Esophagus squamous epithelium (tissue), 5 donors: ENCODE measurements around the gene APEX2. TPM values are rescaled to one million over a fixed set of nuclear protein-coding genes. Genes with fewer than 3 reads are reported as not detected.

ENCODE experiments used
- DNase-seq: peaks from one replicate; lab custom pipeline; 2025; lab: John Stamatoyannopoulos, UW
- H3K27ac ChIP-seq, 4 donors: fragments of 200-600 bp; sonication (generic); one replicate each; pipeline ENCODE4 v1.5.1; 2016 to 2019; ENCODE audit warnings: mild to moderate bottlenecking in 1 of 4
- H3K27me3 ChIP-seq, 4 donors: fragments of 200-600 bp; sonication (generic); 1 replicate in 3 of 4; 2 replicates in 1 of 4; pipeline versions ENCODE4 v1.5.1 to v1.6.0; 2017 to 2021; ENCODE audit warnings: antibody characterized with exemption in 1 of 4
- H3K36me3 ChIP-seq, 3 donors: fragments of 200-600 bp; sonication (generic); one replicate each; pipeline ENCODE4 v1.5.1; 2016 to 2019
- H3K4me1 ChIP-seq, 3 donors: fragments of 200-600 bp; sonication (generic); one replicate each; pipeline ENCODE4 v1.5.1; 2017 to 2019
- H3K4me3 ChIP-seq, 4 donors: fragments of 200-600 bp; sonication (generic); 1 replicate in 3 of 4; 2 replicates in 1 of 4; pipeline ENCODE4 v1.5.1; 2016 to 2019; ENCODE audit warnings: mild to moderate bottlenecking in 2 of 4, moderate library complexity in 1 of 4
- H3K9me3 ChIP-seq, 3 donors: fragments of 200-600 bp; sonication (generic); one replicate each; pipeline ENCODE4 v1.5.1; 2016 to 2019
- CTCF ChIP-seq, 6 experiments: fragments of 450-650 bp in 4 of 6; fragments of 200-600 bp in 2 of 6; sonication (generic) in 2 of 6; IDR thresholded peaks; one replicate each; pipeline ENCODE4 v1.5.1; 2016 to 2019; ENCODE audit warnings: antibody characterized with exemption in 6 of 6, mild to moderate bottlenecking in 4 of 6, moderate library complexity in 4 of 6
- POLR2A ChIP-seq, 4 donors: fragments of 450-650 bp; IDR thresholded peaks; one replicate each; pipeline ENCODE4 v1.6.1; 2017; ENCODE audit warnings: antibody characterized with exemption in 4 of 4, mild to moderate bottlenecking in 4 of 4, moderate library complexity in 3 of 4
- WGBS, 2 donors: methylation state at CpG; one replicate each; pipeline ENCODE4 v1.1.5; 2018; 5-methylcytosine and 5-hydroxymethylcytosine counted together
- intact Hi-C: fragments of 100-400 bp; cut with DNase I; formaldehyde crosslinking; loops from one replicate; pipeline ENCODE4 v1.15.0; 2022
- total RNA-seq, 4 donors: library from RNA; depleted of rRNA; stranded (reverse); fragments of >200 nt; gene quantifications; one replicate each; pipeline ENCODE4 v1.1.0, GENCODE V29; 2016
- donor health status: DM: yes; HTN: yes; CAD: no.

The APEX2 gene
- total RNA-seq, 4 donors from 2014 or later: 11.4 to 16.7 (median 13.5) TPM

- 100% methylated on average over 1 of the region's 1 CpG; no CpG with 5 or more reads in 1 of the 2 donors for WGBS, 2 donors
- TF ChIP-seq CTCF (IDR thresholded peaks at IDR 0.05) (no peak), POLR2A (IDR thresholded peaks at IDR 0.05) (no peak)
- Histone ChIP-seq H3K27ac (no peak overlapping the region), H3K4me1 (no peaks in the 10 kb centered on the region), H3K36me3 (no peaks in the 10 kb centered on the region), H3K4me3 (no peak overlapping the region), H3K27me3 (no peaks in the 10 kb centered on the region), H3K9me3 (no peaks in the 10 kb centered on the region)
- intact Hi-C loops: no loop called here
- DNase-seq: no peak
Measured at GRCh38 chrX:54992911-54993622, 7.1 kb upstream of the APEX2 start.

GRCh38 chrX:54994099-54994498 is 6.1 kb upstream of the APEX2 start, which contains the start of gene PFKFB1:
Gene PFKFB1 (minus strand): TSS chrX:54994188. CDS start chrX:54994007, 181 bp downstream.
- no peak for DNase-seq
- no peak within 1 kb of the TSS for H3K4me3 ChIP-seq
- no peaks in the 10 kb centered on the region for H3K27me3 ChIP-seq
- no peaks in the 10 kb centered on the region for H3K9me3 ChIP-seq
- no peak for TF ChIP-seq CTCF (IDR thresholded peaks at IDR 0.05)
- no peak for TF ChIP-seq POLR2A (IDR thresholded peaks at IDR 0.05)
- no peaks in the 10 kb centered on the region for H3K36me3 ChIP-seq
- WGBS, 2 donors: 62 to 100% methylated on average over 1 of the region's 2 CpGs
- no peak within 1 kb of the TSS for H3K27ac ChIP-seq
- intact Hi-C loops: no loop called here
- peaks cover 0 to 2% (median 0%) of the 10 kb centered on the region in 3 donors for H3K4me1 ChIP-seq

GRCh38 chrX:54994668-54995351 is 5.4 kb upstream of the APEX2 start:
- intact Hi-C loops: no loop called here
- no peak overlapping the region for H3K4me3 ChIP-seq
- no peak overlapping the region for H3K27ac ChIP-seq
- H3K27me3 ChIP-seq: no peaks in the 10 kb centered on the region
- 42 to 63% methylated on average over 4 to 6 of the region's 6 CpGs for WGBS, 2 donors
- peaks cover 0 to 5% (median 0%) of the 10 kb centered on the region in 3 donors for H3K4me1 ChIP-seq
- H3K9me3 ChIP-seq: no peaks in the 10 kb centered on the region
- DNase-seq: no peak
- no peaks in the 10 kb centered on the region for H3K36me3 ChIP-seq
- TF ChIP-seq POLR2A (IDR thresholded peaks at IDR 0.05): no peak

- no peak overlapping the region for H3K27ac ChIP-seq
- H3K27me3 ChIP-seq: no peaks in the 10 kb centered on the region
- no peak for TF ChIP-seq POLR2A (IDR thresholded peaks at IDR 0.05)
- no peak for TF ChIP-seq CTCF (IDR thresholded peaks at IDR 0.05)
- peaks cover 0 to 5% (median 0%) of the 10 kb centered on the region in 3 donors for H3K4me1 ChIP-seq
- no peaks in the 10 kb centered on the region for H3K36me3 ChIP-seq
- DNase-seq: no peak
- no peak overlapping the region for H3K4me3 ChIP-seq
- intact Hi-C loops: no loop called here
- no peaks in the 10 kb centered on the region for H3K9me3 ChIP-seq
Measured at GRCh38 chrX:54995621-54996020, 4.5 kb upstream of the APEX2 start.

GRCh38 chrX:55004231-55004630 is 4.1 kb downstream of the APEX2 start:
- peaks cover 0 to 53% (median 0%) of the 10 kb centered on the region in 3 donors for H3K36me3 ChIP-seq
- H3K9me3 ChIP-seq: no peaks in the 10 kb centered on the region
- peaks cover 6 to 77% (median 19%) of the 10 kb centered on the region in 3 donors for H3K4me1 ChIP-seq
- no CpG with 5 or more reads among the region's 1 CpG for WGBS, 2 donors
- no peak overlapping the region for H3K4me3 ChIP-seq
- TF ChIP-seq CTCF (IDR thresholded peaks at IDR 0.05): no peak
- no peak for TF ChIP-seq POLR2A (IDR thresholded peaks at IDR 0.05)
- no peak for DNase-seq
- no peaks in the 10 kb centered on the region for H3K27me3 ChIP-seq
- intact Hi-C loops: no loop called here
- no peak overlapping the region for H3K27ac ChIP-seq
